Neural progenitor cell (in vitro differentiated cells): ENCODE data around the gene TIMM22.

Experiments used
- CTCF ChIP-seq: fragments of 200-600 bp; sonication (generic); IDR thresholded peaks from 2 replicates; pipeline ENCODE4 v1.5.1; 2017; ENCODE audit warnings: antibody characterized with exemption, mild to moderate bottlenecking
- EZH2 ChIP-seq: fragments of 200-600 bp; sonication (generic); IDR thresholded peaks from 2 replicates; pipeline ENCODE4 v1.6.1; 2017; ENCODE audit warnings: antibody characterized with exemption, mild to moderate bottlenecking, moderate library complexity
- EZH2phosphoT487 ChIP-seq: fragments of 200-600 bp; sonication (generic); IDR thresholded peaks from 2 replicates; pipeline ENCODE4 v1.6.1; 2017; ENCODE audit warnings: antibody characterized with exemption

- TF ChIP-seq CTCF (no peak), EZH2 (no peak), EZH2phosphoT487 (no peak)
Observed at GRCh38 chr17:1036171-1036844, 39.4 kb downstream of the TIMM22 start.
